HG03097 (cell line): Measurements from ENCODE around the gene CGB5.
"Not testable (repeated sequence)": the region's sequence is repeated elsewhere in the genome, so short reads cannot be mapped to it uniquely, and the experiment has no call there.

Experiments used
- ATAC-seq: cut with Tn5 transposase; IDR thresholded peaks from one replicate; pipeline ENCODE4 v1.9.1; 2021; ENCODE audit not compliant: unreplicated experiment, low FRiP score

The CGB5 gene

DNA sequence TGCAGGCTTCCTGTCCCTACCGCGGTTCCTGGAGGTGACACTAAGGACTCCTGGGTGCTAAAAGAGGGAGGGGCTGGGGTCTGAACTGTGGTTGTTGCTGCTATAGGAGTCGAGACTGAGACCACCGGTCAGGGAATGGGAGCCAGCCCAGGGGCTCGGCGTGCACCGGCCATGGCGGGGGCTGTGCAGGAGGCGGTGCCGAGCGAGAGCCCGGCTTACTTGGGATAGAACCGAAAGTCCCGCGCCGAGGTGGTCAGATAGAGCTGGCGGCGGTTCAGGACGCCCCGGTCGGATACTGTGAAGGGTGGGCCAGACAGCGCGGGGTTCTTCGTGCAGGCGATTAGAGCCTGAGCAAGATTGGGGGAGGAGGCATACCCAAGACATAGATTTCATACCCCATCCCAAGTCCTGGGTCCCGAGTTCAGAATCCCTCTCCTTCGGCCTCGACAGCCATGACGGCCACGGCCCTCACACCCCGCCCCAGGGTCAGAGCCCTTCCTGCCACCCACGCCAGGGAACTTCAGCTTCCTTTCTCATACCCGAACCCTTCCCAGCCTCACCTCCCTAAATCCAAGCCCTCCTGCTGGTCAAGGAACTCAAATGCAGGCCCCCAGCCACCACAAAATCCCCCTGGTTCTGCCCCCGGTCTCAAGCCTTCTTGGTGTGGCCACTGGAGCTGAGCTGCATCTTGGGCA lies 13.4 kb downstream of the CGB5 start:
- not testable (repeated sequence) for ATAC-seq

- no peak for ATAC-seq
Observed at GRCh38 chr19:49057636-49058234, 14.1 kb downstream of the CGB5 start, which contains the start of gene CGB7. TSS of gene CGB7 (minus strand) at chr19:49057749. CDS start at chr19:49055375, 2,374 bp downstream.

DNA sequence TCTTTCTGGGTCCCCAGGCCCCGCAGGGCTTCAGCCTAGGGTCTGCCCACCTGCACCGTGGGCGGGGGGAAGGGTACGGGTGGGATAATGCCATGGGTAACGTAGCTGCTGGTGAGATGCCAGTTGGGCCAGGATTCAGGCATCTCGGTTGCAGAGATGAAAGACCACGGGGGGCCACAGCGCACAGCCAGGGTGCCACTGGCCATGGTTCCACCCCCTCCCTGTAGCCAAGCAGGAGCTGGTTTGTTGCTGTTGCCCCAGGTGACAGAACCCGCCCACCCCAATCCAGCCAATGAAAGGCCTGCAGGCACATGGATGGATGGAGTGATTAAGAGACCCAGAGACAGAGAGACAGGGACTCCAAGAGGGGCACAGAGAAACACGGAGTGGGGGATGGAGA lies 14.9 kb downstream of the CGB5 start:
- no peak for ATAC-seq

- ATAC-seq = no peak
Observed at GRCh38 chr19:49059053-49059452, 15.4 kb downstream of the CGB5 start.

DNA sequence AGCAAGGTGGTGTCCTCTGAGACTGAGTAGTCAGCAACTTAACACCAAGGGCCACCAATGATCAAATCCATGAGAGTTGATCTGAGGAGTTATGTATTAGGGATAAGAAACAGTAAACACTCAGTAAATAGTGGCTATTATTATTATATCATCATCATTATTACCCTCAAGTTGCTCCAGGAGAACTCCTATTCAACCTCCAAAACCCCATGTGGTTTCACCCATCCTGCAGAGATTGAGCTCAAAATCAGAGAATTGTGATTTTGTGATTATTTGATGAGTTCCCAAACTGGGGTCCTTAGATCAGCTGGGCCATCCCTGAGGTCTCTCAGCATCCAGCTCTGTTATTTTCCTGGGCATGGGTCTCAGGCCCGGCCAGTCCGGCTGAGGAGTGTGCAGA lies 17.4 kb downstream of the CGB5 start:
- ATAC-seq = no peak

DNA sequence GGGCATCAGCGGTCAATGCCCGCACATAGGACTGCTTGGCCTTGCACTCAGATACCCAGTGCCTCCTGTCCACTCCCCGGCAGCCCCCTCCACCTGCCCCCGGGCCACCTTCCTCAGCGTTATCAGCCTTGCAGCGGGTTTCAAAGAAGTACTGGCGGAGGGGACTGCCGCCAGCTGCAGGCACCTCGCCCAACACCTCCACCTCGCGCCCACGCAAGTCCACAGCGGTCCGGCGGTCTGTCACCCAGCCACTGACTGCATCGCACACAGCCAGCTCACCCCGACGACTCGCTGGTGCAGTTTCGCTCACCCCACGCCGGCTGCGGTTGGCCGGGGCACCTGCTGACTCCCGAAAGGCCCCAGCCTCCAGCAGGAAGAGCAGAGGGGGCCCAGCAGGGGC lies 17.8 kb downstream of the CGB5 start:
- no peak for ATAC-seq

DNA sequence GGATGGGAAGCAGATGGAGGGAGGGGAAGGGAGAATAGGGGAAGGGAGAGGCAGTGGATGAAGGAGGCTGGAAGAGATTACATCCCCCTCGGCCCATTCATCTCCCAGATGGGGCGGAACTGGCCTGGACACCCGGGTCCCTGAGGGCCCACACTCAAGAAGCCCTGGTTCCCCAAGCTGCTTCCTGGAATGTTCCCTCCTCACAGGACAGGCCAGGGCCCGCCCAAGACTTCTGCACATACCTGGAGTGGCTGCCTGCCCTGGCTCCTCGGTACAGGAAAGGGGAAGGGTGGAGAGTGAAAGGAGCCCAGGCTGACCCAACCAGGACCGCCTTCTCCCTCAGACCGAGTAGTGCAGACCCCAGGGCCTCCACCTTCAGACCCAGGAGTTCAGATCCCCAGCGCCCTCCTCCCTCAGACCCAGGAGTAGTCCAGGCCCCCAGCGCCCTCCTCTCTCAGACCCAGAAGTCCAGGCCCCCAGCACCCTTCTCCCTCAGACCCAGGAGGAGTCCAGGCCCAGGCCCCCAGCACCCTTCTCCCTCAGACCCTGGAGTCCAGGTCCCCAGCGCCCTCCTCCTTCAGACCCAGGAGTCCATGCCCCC lies 20.5 kb downstream of the CGB5 start:
- no peak for ATAC-seq

DNA sequence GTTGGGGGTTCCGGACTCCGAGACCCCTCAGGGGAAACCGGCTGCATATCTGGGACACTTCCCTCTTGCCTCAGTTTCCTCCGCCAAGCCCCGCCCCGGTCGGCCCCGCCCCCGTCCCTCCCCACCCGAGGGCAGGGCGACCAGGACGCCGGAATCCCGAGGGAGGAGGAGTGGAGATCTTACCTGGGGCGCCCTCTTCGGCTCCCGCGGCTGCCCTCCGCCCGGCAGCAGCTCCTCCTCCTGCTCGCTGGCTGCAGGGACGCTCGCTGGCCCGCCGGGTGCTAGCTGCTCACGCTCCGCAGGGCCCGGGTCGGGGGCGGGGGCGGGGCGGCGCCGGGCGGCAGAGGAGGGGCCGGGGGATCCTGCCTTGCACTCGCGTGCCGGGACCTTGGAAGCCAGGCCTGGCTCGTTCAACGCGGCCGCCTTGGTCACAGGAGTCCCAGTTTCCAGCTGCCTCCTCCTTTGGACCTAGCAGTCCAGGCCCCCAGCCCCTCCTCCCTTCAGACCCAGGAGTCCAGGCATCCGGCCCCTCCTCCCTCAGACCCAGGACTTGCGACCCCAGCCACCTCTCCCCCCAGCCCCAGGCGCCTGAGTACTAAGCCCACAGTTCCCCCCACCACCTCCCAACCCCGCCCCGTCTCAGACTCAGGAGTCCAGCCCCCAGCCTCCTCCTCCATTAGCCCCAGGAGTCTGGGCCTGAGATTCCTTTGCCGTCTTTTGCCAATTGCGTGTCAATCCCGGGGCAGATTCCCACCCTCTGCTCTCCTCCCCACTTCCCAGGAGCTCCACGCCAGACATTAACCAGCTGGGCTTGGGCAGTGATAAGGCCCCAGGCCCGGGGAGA lies 21.3 kb downstream of the CGB5 start, which contains the start of gene NTF4:
NTF4 (minus strand) TSS at position 51 of the 844 bp plus-strand sequence. CDS start 2,821 bp downstream, outside the sequence.
- no peak for ATAC-seq

DNA sequence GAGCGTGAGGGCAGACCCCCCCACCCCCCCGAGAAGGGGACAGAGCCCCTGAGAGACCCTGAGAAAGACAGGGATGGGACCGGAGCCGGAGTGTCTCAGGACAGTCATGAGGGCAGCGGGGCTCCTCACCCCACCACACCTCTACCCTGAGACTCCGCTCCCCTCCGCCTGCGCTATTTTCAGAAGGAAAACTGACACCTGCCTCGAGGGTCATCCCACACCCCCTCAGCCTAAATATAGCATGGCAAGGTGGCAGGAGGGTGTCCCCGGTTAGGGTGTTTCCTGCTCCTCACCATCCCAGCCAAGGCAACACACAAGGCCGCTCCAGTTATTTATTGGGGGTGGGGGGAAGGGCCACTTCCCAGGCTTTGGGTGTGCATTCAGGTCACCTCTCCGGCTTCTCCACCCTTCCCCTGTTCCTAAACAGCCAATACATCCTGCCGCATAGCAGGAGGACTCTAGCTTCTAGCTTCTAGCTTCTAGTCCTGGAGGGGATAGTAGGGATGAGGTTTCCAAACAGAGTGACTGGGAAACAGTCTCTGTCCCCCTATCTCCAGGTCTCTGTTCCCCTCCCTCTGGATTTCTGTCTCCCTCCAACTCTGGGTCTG lies 22.4 kb downstream of the CGB5 start:
- no peak for ATAC-seq

- ATAC-seq = no peak
Observed at GRCh38 chr19:49067554-49067953, 23.9 kb downstream of the CGB5 start.

- no peak for ATAC-seq
Observed at GRCh38 chr19:49069026-49069425, 25.4 kb downstream of the CGB5 start.

GRCh38 chr19:49070416-49070815 lies 26.8 kb downstream of the CGB5 start:
- no peak for ATAC-seq

DNA sequence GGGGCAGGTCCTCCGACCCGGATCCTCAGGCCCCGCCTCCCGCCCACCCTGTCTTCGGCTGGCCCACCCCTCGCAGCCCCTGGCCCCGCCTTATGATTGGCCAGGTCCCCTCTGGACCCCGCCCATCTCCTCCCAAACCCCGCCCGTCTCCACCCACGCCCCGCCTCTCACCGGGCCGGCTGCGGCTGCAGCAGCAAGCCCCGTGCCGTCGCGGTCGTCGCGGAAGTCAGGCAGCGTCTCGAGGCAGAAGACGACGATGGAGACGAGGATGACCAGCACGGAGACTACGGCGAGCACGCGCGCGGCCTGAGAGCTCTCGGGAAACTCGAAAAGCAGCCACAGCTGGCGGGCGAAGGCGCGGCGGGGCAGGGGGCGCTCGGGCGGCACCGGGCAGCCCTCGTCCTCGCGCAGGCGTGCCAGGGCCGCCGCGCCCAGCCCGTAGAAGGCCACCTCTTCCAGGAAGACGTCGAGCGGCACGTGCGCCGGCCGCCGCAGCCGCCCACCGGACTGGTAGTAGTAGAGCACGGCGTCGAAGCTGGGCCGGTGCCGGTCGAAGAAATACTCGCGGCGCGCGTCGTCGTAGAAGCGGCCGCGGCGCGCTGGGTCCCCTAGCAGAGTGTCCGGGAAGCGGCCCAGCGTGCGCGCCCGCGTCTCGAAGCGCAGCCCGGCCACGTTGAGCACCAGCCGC lies 28.4 kb downstream of the CGB5 start:
- ATAC-seq = no peak

DNA sequence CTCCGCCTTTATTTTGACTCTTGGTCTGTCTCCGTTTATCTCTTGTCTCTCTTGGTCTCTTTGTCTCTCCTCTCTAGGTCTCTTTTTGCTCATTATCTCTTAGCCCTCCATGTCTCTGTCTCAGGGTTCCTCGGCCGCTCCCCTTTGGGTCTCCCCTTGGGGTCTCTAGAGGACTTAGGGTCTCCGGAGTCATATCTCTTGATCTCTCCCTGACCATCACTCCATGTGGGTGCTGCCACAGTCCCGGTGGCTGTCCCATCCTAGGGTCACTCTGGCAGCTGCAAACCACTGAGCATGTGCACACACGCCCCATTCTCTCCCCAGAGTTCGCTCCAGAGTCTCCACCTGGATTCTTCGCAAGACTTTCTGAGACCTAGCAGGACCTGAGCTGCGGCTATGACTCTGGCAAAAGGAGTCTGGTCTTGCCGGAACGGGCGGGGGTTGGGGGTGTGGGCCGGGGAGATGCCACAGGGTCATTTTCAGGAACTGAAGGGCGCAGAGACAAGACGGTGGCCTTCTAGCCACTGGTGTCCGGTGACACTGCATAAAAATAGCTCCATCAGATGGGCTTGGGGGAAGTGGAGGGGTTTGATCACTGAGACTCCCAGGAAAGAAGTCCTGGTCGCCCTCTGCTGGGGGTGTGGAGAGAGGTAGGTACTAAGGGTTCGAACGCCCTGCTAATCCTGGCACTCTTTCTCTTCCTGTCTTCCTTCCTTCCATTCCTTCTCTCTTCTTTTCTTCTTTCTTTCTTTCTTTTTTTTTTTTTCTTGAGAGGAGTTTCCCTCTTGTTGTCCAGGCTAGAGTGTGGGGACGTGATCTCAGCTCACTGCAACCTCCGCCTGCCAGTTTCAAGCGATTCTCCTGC lies 30.1 kb downstream of the CGB5 start:
- no peak for ATAC-seq

DNA sequence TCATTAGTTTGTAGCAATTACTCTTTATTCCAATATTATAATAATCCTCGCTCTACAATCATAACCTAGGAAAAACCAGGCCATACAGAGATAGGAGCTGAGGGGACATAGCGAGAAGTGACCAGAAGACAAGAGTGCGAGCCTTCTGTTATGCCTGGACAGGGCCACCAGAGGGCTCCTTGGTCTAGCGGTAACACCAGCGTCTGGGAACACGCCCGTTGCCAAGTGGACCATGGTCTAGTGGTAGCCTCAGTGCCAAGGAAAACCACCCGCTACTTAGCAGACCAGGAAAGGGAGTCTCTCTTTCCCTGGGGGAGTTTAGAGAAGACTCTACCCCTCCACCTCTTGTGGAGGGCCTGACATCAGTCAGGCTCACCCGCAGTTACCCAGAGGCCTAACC lies 31.2 kb downstream of the CGB5 start:
- ATAC-seq = not testable (repeated sequence)

GRCh38 chr19:49080392-49080791 lies 36.7 kb downstream of the CGB5 start:
- no peak for ATAC-seq

- ATAC-seq = no peak
Observed at GRCh38 chr19:49081273-49081672, 37.6 kb downstream of the CGB5 start.

DNA sequence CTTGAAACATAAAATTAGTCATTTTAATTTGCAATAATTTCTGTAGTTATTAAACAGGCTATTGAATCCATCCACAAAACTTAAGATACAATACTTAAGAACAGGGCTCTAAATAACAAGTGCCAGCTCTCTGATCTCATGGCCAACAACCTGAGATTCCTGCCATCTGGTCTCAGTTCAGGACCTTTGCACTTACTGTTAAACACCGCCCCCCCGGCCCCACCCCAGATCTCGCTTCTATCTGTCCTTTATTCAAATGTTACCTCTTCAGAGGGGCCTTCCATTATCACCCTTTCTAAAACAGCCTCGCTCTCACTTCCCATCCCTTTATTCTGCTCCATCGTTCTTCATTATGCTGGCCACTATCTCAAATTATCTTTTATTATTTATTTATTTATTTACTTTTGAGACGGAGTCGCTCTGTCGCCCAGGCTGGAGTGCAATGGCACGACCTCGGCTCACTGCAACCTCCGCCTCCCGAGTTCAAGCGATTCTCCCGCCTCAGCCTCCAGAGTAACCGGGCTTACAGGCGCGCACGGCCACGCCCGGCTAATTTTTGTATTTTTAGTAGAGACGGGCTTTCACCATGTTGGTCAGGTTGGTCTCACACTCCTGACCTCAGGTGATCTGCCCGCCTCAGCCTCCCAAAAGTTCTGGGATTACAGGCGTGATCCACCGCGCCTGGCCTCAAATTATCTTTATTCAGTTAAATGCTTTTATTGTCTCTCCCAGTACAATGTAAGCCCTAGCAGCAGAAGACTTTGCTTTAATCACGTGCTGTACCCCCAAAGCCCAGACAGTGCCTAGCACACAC lies 40.8 kb downstream of the CGB5 start:
- no peak for ATAC-seq
